Caco-2 (cell line): ENCODE results near the gene TPM1. TPM values are rescaled to one million over a fixed set of nuclear protein-coding genes. Genes with fewer than 3 reads are reported as not detected.
A peak's percentile ranks its signal among the peaks of the same experiment; 100 is the strongest.

Source experiments
- BruUV-seq: library from RNA; stranded (reverse); fragments of 400-500 nt; replicated peaks from 2 replicates; lab custom pipeline; 2021; lab: Mats Ljungman, UMichigan
- CTCF ChIA-PET: fragments of 300-600 bp; sonication (Branson Sonifier 250); formaldehyde crosslinking; loops from one replicate; lab custom pipeline; 2022; ENCODE audit warnings: antibody characterized with exemption; lab: Charles Lee
- POLR2A ChIA-PET: fragments of 300-600 bp; sonication (Branson Sonifier 250); formaldehyde crosslinking; loops from one replicate; lab custom pipeline; 2022; ENCODE audit warnings: antibody characterized with exemption; lab: Charles Lee
- DNase-seq, 2 experiments: peaks; one replicate each; pipeline versions ENCODE4 v3.0.0 to v3.0.0-alpha.2; 2020 to 2022
- H3K27me3 ChIP-seq: replicated peaks from 2 replicates; pipeline ENCODE4 v1.6.0; 2011; ENCODE audit warnings: low read length; ENCODE audit not compliant: control insufficient read depth, insufficient read depth
- H3K36me3 ChIP-seq: 2 replicates; pipeline ENCODE4 v1.5.1; 2011; ENCODE audit warnings: low read length; ENCODE audit not compliant: control insufficient read depth, insufficient read depth
- H3K4me1 ChIP-seq: fragments of 250-450 bp; sonication (Bioruptor Pico); 2 replicates; pipeline ENCODE4 v1.5.1; 2020; ENCODE audit warnings: mild to moderate bottlenecking
- H3K4me3 ChIP-seq: 2 replicates; pipeline ENCODE4 v1.5.1; 2011; ENCODE audit warnings: low read depth, mild to moderate bottlenecking, control low read depth, low read length
- H3K9me3 ChIP-seq: fragments of 250-450 bp; sonication (Bioruptor Pico); 2 replicates; pipeline ENCODE4 v1.5.1; 2020; ENCODE audit warnings: mild to moderate bottlenecking, moderate library complexity
- H3K27ac Mint-ChIP-seq: one replicate; pipeline ENCODE4 v1.8.0; 2022; ENCODE audit warnings: mixed read lengths; ENCODE audit not compliant: unreplicated experiment
- H3K27me3 Mint-ChIP-seq: one replicate; pipeline ENCODE4 v1.8.0; 2022; ENCODE audit warnings: mixed read lengths; ENCODE audit not compliant: insufficient read depth, unreplicated experiment
- H3K36me3 Mint-ChIP-seq: one replicate; pipeline ENCODE4 v1.8.0; 2022; ENCODE audit warnings: mild to moderate bottlenecking, mixed read lengths; ENCODE audit not compliant: insufficient read depth, unreplicated experiment
- H3K4me1 Mint-ChIP-seq: one replicate; pipeline ENCODE4 v1.8.0; 2022; ENCODE audit warnings: low read depth, mixed read lengths; ENCODE audit not compliant: unreplicated experiment
- H3K4me3 Mint-ChIP-seq: one replicate; pipeline ENCODE4 v1.8.0; 2022; ENCODE audit warnings: mild to moderate bottlenecking, moderate library complexity, mixed read lengths; ENCODE audit not compliant: unreplicated experiment
- H3K9me3 Mint-ChIP-seq: one replicate; pipeline ENCODE4 v1.8.0; 2022; ENCODE audit warnings: mixed read lengths; ENCODE audit not compliant: unreplicated experiment
- CTCF ChIP-seq, 2 experiments: fragments of 200-600 bp in 1 of 2; IDR thresholded peaks; 1 replicate in 1 of 2; 2 replicates in 1 of 2; pipeline versions ENCODE4 v1.5.1 to v1.8.0; 2011 to 2022; ENCODE audit warnings: antibody characterized with exemption in 1 of 2, control low read depth in 1 of 2, inconsistent platforms in 1 of 2, low read depth in 1 of 2, low read length in 1 of 2, mild to moderate bottlenecking in 1 of 2, moderate library complexity in 1 of 2; ENCODE audit not compliant: insufficient read depth in 1 of 2, severe bottlenecking in 1 of 2, unreplicated experiment in 1 of 2
- intact Hi-C: fragments of 100-400 bp; cut with micrococcal nuclease; formaldehyde crosslinking; loops from one replicate; pipeline ENCODE4 v1.10.0; 2022; ENCODE audit not compliant: unreplicated experiment
- total RNA-seq: library from RNA; stranded (reverse); gene quantifications from 2 replicates; pipeline ENCODE4 v1.2.3, GENCODE V29; 2022

TPM1 gene
- total RNA-seq, 1 experiment from 2014 or later = 193 TPM

GRCh38 chr15:63015618-63016017, 26.9 kb upstream of the TPM1 start:
- CTCF ChIA-PET = interaction anchor here (1.2 kb wide), 1 partner anchor 32 kb away, joined by 3 read pairs; no protein-coding TSS in a partner anchor
- Mint-ChIP-seq H3K4me1 (peaks cover 12% of the 10 kb centered on the region), H3K36me3 (no peaks in the 10 kb centered on the region), H3K27me3 (no peaks in the 10 kb centered on the region), H3K27ac (peak overlapping the region; percentile 41), H3K4me3 (no peak overlapping the region), H3K9me3 (peaks cover 9% of the 10 kb centered on the region)
- Histone ChIP-seq H3K27me3 (no peaks in the 10 kb centered on the region), H3K4me1 (no peaks in the 10 kb centered on the region), H3K36me3 (no peaks in the 10 kb centered on the region), H3K4me3 (no peak overlapping the region), H3K9me3 (no peaks in the 10 kb centered on the region)
- no peak for TF ChIP-seq CTCF (IDR thresholded peaks at IDR 0.05; ENCODE audit: insufficient read depth in 1 of 2, low read depth in 1 of 2, low read length in 1 of 2, severe bottlenecking in 1 of 2, unreplicated experiment in 1 of 2)
- intact Hi-C loops = no loop called here
- no TSS peak for BruUV-seq
- POLR2A ChIA-PET = no interaction called here
- DNase-seq = no peak

DNA sequence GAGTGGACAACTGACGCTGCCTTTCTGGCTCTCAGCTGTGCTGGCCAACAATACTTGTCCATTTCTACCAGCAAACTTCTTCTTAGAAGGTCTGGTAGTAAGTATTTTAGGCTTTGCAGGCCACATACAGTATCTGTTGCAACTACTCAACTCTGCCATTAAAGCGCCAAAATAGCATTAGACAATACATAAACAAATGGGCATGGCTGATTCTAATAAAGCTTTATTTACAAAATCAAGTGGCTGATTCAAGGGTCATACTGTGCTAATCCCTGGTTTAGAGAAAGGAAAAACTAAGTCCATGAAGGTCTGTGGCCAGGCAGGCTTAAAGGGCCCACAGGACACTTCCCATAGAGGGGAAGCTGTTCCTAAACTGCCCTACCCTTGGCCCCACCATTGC, 26.3 kb upstream of the TPM1 start:
- Mint-ChIP-seq H3K4me1 (peaks cover 12% of the 10 kb centered on the region), H3K9me3 (peaks cover 8% of the 10 kb centered on the region), H3K27ac (no peak overlapping the region), H3K4me3 (no peak overlapping the region), H3K36me3 (no peaks in the 10 kb centered on the region), H3K27me3 (no peaks in the 10 kb centered on the region)
- Histone ChIP-seq H3K27me3 (no peaks in the 10 kb centered on the region), H3K9me3 (no peaks in the 10 kb centered on the region), H3K36me3 (no peaks in the 10 kb centered on the region), H3K4me3 (no peak overlapping the region), H3K4me1 (no peaks in the 10 kb centered on the region)
- BruUV-seq = no TSS peak
- ChIA-PET POLR2A (no interaction called here), CTCF (interaction anchor here (1.2 kb wide), 1 partner anchor 31 kb away, joined by 3 read pairs; no protein-coding TSS in a partner anchor)
- DNase-seq = no peak
- intact Hi-C loops = no loop called here
- no peak for TF ChIP-seq CTCF (IDR thresholded peaks at IDR 0.05; ENCODE audit: insufficient read depth in 1 of 2, low read depth in 1 of 2, low read length in 1 of 2, severe bottlenecking in 1 of 2, unreplicated experiment in 1 of 2)

- H3K27me3 ChIP-seq = no peaks in the 10 kb centered on the region
- no peaks in the 10 kb centered on the region for H3K9me3 ChIP-seq
- intact Hi-C loops = no loop called here
- no peak overlapping the region for H3K4me3 ChIP-seq
- BruUV-seq = no TSS peak
- peaks cover 16% of the 10 kb centered on the region for H3K4me1 Mint-ChIP-seq
- H3K36me3 Mint-ChIP-seq = no peaks in the 10 kb centered on the region
- no peaks in the 10 kb centered on the region for H3K4me1 ChIP-seq
- H3K36me3 ChIP-seq = no peaks in the 10 kb centered on the region
- no peak overlapping the region for H3K27ac Mint-ChIP-seq
- POLR2A ChIA-PET = no interaction called here
- DNase-seq = no peak
- CTCF ChIA-PET = no interaction called here
- TF ChIP-seq CTCF (IDR thresholded peaks at IDR 0.05; ENCODE audit: insufficient read depth in 1 of 2, low read depth in 1 of 2, low read length in 1 of 2, severe bottlenecking in 1 of 2, unreplicated experiment in 1 of 2) = no peak
- H3K9me3 Mint-ChIP-seq = no peaks in the 10 kb centered on the region
- H3K4me3 Mint-ChIP-seq = no peak overlapping the region
- H3K27me3 Mint-ChIP-seq = no peaks in the 10 kb centered on the region
Measured at GRCh38 chr15:63018639-63019038, 23.9 kb upstream of the TPM1 start.
